ENCODE results near the gene ZBTB33.

- TF ChIP-seq EZH2phosphoT487 (conservative IDR thresholded peaks at IDR 0.05; ENCODE audit: low read length): no peak
- TF ChIP-seq CTCF (IDR thresholded peaks at IDR 0.05; ENCODE audit: insufficient read depth, low read length, poor library complexity, severe bottlenecking): no peak
These were observed 32.1 kb downstream of the ZBTB33 start for GRCh38 chrX:120282697-120283096.

Measured in SU-DHL-6 (cell line).